Fibroblast of the conjunctiva (primary cell): ENCODE results near the gene COL1A2.

Source experiments
- DNase-seq: peaks from one replicate; pipeline ENCODE4 v3.0.0-alpha.2; 2010; ENCODE audit warnings: low read depth

Gene COL1A2

GRCh38 chr7:94410413-94411187, 15.9 kb downstream of the COL1A2 start:
- DNase-seq = no peak

- DNase-seq = no peak
These were observed 16.4 kb downstream of the COL1A2 start for GRCh38 chr7:94411188-94411466.

GRCh38 chr7:94412762-94413322, 18.1 kb downstream of the COL1A2 start:
- no peak for DNase-seq

- DNase-seq = no peak
These were observed 19.8 kb downstream of the COL1A2 start for GRCh38 chr7:94414481-94414880.

- no peak for DNase-seq
These were observed 20.3 kb downstream of the COL1A2 start for GRCh38 chr7:94414980-94415379.

GRCh38 chr7:94417306-94417705, 22.6 kb downstream of the COL1A2 start:
- DNase-seq = no peak

GRCh38 chr7:94417901-94418300, 23.2 kb downstream of the COL1A2 start:
- DNase-seq = no peak

GRCh38 chr7:94418851-94419250, 24.2 kb downstream of the COL1A2 start:
- no peak for DNase-seq

GRCh38 chr7:94420328-94420727, 25.6 kb downstream of the COL1A2 start:
- DNase-seq = no peak

GRCh38 chr7:94421681-94422080, 27.0 kb downstream of the COL1A2 start:
- no peak for DNase-seq

- DNase-seq = no peak
These were observed 27.4 kb downstream of the COL1A2 start for GRCh38 chr7:94422136-94422535.

- no peak for DNase-seq
These were observed 28.2 kb downstream of the COL1A2 start for GRCh38 chr7:94422827-94423460.

- DNase-seq = peak; percentile 56
These were observed 29.4 kb downstream of the COL1A2 start for GRCh38 chr7:94423863-94424735.

GRCh38 chr7:94425546-94425945, 30.9 kb downstream of the COL1A2 start:
- DNase-seq = no peak

- no peak for DNase-seq
These were observed 32.5 kb downstream of the COL1A2 start for GRCh38 chr7:94426980-94427875.

GRCh38 chr7:94429153-94429552, 34.5 kb downstream of the COL1A2 start:
- DNase-seq = no peak

GRCh38 chr7:94431176-94431575, 36.5 kb downstream of the COL1A2 start:
- no peak for DNase-seq

- peak; percentile 59 for DNase-seq
These were observed 37.1 kb downstream of the COL1A2 start for GRCh38 chr7:94431619-94432280.

GRCh38 chr7:94432281-94432670, 37.6 kb downstream of the COL1A2 start:
- no peak for DNase-seq

GRCh38 chr7:94432817-94433216, 38.1 kb downstream of the COL1A2 start:
- no peak for DNase-seq

GRCh38 chr7:94433224-94433623, 38.5 kb downstream of the COL1A2 start:
- no peak for DNase-seq
